ENCODE results near the gene ROBO1.
"Not testable (repeated sequence)": the region's sequence is repeated elsewhere in the genome, so short reads cannot be mapped to it uniquely, and the experiment has no call there.

ROBO1 gene

DNA sequence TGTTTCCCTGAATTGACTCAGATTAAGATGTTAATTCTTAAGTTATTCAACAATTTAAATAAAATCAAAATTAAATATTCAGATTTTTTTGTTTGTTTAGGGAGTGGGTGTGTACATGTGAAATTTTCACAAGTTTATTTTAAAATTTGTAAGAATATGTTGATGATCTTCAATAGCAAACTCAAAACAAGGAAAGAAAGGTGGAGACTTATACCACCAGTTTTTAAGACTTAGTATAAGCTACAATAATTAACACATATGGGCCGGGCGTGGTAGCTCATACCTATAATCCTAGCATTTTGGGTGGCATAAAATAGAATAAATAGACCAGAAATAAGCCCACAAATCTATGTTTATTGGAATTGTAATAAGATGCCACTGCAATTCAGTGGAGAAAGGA is 1084.5 kb downstream of the ROBO1 start:
- DNase-seq (ENCODE audit: low read depth), result no peak

DNA sequence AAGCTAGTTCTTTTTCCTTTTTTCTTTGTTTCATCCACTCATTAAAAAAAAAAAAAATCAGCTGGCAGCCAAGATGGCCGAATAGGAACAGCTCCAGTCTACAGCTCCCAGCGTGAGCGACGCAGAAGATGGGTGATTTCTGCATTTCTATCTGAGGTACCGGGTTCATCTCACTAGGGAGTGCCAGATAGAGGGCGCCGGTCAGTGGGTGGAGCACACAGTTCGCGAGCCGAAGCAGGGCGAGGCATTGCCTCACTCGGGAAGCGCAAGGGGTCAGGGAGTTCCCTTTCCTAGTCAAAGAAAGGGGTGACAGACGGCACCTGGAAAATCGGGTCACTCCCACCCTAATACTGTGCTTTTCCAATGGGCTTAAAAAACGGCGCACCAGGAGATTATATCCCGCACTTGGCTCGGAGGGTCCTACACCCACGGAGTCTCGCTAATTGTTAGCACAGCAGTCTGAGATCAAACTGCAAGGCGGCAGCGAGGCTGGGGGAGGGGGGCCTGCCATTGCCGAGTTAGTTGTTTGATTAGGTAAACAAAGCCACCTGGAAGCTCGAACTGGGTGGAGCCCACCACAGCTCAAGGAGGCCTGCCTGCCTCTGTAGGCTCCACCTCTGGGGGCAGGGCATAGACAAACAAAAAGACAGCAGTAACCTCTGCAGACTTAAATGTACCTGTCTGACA is 1092.5 kb downstream of the ROBO1 start:
- not testable (repeated sequence) for DNase-seq (ENCODE audit: low read depth)

DNA sequence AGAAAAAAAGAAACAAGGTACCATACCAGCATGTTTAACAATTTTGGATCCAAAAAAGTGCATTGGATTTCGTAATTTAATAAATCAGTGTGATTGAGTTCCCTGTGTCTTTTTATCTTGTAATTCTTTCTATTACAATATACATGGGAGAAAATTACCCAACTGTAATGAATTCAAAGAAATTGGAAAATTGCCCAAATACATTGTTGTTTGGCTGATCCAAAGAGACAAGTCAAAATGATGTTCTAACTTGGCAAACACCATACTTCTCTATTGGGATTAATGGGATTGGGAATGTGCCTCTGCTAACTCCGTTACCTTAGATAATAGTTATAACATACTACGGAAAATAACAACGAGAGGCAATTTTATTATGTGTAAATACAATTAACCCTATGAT is 1097.1 kb downstream of the ROBO1 start:
- DNase-seq (ENCODE audit: low read depth), result no peak

DNA sequence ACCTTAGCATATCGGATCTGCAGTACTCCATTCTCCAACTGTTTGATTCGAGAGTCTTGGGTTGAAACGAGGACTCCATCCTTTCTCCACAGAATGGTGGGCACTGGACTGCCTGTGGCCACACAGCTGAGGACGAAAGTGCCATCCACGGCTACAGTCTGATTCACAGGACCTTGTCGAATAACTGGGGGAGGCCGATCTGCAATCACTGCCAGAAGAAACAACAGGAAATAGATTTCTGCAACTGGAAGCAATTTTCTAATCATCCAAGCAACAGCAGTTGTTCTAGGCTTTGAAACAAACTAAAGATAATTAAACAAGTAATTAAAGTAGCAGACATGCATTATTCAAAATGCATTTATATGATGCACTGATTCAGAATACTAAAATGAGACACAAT is 1097.7 kb downstream of the ROBO1 start:
- no peak for DNase-seq (ENCODE audit: low read depth)

DNA sequence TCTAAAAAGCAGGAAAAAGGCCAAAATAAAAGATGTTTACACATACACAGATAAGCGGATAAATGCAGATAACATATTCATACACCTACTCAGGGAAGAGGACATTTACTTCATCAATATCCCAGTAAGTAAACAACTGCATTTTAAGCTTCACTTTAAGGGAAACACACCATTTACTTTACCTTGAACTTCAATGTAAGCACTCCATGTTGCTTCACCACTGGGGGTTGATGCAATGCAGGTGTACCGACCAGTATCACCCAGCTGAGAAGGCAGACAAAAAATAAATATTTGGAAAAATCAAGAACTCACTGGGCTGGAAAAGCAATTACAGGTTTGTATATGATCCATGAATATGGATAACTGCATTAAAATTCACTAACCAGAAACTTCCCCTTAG is 1099.5 kb downstream of the ROBO1 start:
- no peak for DNase-seq (ENCODE audit: low read depth)

DNA sequence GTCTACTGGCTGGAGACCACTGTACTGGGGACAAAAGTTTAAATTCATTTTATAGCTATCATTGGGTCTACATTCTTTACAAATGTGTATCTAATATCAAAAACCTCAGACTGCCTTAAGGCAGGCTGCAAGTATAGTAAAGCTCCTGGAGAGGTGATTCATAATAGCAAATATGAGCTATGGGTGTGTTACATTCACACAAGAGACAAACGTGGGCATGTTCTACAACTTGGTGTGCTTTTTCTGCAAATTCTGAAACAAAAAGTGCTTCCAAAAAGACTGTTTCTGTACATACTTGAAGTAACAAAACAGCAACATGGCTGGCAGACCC is 1101.4 kb downstream of the ROBO1 start:
- DNase-seq (ENCODE audit: low read depth), result no peak

DNA sequence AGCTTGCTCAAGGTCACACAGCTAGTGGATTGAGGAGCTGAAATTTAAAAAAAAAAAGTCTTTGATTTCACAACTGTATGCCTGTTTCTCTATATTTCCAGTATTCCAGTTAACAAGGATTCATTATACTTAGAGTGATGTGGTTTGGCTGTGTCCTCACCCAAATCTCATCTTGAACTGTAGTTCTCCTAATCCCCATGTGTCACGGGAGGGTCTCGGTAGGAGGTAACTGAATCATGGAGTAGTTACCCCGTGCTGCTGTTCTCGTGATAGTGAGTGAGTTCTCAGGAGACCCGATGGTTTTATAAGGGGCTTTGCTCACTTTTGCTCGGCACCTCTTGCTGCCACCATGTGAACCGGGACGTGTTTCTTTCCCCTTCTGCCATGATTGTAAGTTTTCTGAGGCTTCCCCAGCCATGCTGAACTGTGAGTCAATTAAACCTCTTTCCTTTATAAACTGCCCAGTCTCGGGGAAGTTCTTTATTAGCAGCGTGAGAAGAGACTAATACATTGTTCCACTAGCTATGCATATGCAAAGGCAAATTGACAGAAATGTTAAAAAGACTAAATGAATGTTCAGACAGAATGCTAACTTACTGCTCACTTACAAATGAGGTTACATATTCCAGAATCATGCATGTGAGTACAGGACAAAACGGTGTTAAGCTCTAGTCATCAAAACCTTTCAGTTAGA is 1101.9 kb downstream of the ROBO1 start:
- DNase-seq (ENCODE audit: low read depth), result no peak

DNA sequence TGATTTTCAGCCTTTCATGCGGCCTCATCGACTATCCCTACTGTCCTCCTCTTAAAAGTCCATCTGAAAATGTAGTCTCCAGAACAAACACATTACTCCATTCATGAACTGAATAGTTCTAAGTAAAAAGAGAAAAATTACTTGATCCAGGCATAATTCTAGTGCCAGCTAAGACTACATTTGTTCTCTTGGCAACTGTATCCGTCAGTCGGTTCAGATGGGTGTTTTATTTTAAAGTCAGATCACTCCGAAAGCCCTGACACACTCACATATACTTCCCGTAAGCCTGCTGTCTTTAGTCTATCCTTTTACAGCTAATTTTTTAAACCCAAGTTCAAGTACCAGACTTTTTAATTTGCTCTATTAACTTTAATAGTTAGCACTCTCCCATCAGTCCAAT is 1102.7 kb downstream of the ROBO1 start:
- DNase-seq (ENCODE audit: low read depth), result no peak

DNA sequence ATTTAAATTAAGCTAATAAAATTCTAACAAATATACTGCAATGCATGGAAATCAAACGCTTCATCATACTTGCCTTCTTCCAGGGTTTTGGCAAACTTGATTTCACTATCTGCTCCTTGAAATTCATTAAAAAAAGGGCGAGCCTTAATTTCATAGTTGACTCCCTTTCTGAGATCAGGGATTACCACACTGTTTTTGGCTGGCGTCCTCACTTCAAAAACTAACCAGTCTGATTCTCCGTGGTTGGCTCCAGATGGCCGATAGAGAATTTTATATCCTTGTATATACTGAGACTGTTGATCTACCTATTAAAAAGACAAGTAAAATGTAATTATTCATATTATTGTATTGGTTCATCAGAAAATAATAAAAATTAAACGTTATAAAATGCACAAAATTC is 1106.8 kb downstream of the ROBO1 start:
- no peak for DNase-seq (ENCODE audit: low read depth)

DNA sequence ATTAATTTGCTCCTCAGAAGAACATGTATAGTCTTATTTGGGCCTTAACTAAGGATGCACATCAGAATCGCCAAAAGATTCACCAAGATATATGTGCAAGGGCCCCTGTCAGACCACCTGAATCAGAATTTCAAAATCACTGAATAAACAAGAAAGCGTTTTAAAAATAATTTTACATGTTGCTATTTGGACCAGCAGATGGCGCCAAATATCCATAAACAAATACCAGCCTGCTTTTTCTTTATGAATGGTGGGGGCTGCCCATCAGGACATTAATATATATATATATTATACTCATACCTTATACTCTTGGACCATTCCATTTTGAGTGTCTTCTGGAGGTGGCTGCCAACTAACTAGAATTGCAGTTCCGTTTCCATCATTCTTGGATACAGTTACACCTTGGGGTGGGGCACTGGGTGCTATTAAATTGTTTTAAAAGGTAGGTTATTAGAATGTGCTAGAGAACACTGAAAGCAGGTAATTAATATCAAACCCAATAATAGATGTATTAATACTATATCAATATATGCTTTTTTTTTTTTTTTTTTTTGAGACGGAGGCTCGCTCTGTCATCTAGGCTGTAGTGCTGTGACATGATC is 1108.3 kb downstream of the ROBO1 start:
- no peak for DNase-seq (ENCODE audit: low read depth)

DNA sequence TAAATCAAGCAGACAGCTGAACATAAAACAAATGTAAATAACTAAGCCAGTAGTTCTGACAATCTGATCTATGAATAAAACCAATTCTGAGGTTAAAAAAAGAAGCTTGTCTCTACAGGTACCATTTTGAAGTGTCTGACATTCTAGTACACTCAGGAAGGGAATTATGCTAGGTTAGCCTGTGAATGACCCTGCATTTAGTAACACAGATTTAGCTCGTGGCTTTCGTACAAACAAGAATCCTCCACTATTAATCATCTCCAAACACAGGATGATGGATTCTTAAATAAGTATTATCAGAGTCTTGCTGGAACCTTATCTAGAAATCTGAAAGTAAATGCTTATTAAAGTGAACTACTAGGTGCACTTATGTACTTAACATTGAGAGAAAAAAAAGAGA is 1120.1 kb downstream of the ROBO1 start:
- no peak for DNase-seq (ENCODE audit: low read depth)

DNA sequence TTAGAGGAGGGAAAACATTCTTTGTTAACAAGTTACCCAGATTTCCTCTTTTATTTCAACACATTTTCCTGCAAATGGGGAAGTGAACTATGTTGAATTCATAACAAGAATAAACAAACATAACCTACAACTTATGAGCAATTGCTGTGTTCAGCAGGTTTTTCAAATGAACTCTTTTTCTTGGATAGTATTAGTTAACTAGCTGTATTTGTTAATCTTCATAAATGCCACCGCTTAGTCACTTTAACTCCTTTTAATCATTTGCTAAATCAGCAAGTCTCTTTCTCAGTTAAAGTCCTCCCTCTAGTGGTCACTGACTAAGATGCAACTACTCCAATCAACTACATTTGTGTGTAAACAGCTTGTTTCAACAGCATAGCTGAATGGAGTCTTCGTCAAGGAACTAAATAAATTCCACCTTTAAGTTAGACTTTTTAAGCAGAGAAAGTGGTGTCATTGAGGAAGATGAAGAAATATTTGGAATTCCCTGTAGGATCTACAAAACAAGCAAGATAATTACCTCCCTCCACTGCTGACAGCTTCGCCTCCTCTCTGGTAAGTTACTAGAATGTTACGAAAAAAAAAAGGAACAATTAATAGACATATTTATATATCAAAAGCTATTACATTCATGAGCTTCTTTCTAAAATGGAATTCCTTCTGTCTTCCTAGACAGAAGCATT is 1122.0 kb downstream of the ROBO1 start:
- DNase-seq (ENCODE audit: low read depth), result no peak

DNA sequence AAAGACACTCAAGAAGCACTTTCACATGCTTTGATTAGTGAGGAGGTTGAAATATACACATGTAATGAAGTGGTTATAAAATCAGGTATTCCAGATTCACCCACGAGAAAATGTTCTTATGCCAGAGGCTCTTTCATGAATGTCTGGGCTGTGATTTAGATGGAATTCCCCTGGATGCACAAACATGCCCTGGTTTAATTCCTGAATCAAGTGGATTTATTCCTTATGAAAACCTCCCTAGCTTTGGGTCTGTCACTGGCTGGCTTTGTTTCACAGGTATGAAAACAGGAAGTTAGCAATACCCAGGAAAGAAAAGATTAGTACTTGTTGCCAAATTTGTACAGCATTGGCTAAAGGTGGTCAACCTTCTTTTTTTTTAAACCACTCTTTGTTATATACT is 1123.0 kb downstream of the ROBO1 start:
- no peak for DNase-seq (ENCODE audit: low read depth)

DNA sequence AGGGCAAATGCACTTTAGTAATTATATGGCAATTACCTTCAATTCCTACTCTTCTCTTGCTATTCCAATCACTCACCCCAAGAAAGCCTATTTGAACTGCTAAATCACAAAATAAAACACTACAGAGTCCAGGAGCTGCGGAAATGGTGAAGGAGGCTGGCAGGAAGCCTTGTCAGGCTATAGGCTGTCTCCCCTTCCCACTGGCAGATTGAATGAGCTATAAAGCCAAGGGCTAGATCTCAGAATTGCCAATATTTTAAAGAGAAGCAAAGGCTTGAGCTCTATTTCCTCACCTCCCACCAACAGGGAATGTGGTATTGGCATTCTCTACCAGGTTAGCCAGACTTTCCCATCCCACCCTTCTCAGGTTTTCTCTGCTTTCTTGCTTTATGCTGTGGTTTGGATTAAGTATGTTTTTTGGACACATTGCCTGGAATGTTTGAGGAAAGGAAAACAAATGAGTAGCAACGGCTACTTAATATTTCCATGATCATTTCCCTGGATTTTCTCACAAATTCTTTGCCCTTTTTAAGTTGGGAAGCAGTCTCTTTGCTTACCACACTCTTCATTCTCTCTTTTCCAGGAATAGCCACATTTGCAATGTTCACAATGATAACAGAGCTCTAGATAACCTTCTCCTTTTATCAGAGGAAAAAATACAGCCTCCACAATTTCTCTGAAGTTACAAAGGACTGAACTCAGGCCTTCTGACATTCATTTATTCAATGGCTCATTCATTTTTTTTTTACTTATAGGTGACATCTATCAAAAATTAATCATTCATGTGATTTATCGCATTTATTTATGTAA is 1125.4 kb downstream of the ROBO1 start:
- DNase-seq (ENCODE audit: low read depth), result no peak

DNA sequence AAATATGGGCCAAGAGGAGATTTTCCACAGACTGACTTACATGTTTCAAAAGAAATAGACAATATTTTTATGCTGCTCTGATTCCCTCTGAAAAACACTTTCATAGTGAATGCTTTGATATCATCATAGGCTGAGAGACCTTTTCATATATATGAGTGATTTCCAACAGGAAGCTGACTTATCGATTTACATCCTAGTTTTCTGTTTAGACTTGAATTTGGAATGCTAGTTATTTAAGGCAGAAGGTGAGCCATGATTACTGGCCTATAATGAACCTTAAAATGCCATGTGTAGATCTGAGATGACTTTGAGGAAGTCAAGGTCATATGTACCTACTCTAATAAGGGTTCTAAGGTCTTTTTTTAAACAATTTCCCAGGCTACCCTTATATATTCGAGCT is 1126.1 kb downstream of the ROBO1 start:
- DNase-seq (ENCODE audit: low read depth), result no peak

DNA sequence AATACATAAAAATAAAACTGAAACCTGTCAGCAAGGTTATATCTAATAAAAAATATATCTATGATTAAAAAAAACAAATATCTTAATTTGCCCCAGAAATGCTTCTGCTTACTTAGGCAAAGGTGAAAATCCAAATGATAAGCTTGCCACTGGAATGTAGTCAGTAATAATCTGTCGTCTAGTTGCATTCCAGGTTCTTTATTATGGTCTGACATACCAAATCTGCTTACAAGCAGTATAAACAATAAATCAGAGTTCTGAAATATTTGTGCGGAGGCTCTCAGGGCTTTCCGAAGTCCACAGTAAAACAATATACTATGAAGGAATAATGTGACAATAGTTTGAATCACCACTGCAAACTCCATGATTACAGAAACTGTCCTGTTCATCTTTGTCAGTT is 1133.5 kb downstream of the ROBO1 start:
- DNase-seq (ENCODE audit: low read depth), result no peak

DNA sequence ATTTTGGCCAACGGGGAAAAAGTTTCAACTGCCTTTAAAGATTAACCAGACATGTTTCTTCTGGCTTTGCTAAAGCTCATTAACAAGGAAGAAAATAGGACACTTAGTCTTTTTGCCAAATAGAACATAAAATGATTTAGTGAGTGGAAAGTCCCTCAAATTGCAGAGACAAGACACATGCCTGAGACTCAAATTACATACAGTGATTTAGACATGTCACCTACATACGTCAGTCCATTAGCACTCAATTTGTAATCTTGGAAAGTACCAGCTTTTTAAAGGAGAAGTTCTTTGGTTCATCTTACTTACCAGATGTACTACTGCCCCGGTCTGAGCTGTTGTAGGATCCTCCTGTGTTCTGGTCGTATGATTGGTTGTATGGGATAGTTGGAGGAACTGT is 1134.2 kb downstream of the ROBO1 start:
- DNase-seq (ENCODE audit: low read depth), result no peak

DNA sequence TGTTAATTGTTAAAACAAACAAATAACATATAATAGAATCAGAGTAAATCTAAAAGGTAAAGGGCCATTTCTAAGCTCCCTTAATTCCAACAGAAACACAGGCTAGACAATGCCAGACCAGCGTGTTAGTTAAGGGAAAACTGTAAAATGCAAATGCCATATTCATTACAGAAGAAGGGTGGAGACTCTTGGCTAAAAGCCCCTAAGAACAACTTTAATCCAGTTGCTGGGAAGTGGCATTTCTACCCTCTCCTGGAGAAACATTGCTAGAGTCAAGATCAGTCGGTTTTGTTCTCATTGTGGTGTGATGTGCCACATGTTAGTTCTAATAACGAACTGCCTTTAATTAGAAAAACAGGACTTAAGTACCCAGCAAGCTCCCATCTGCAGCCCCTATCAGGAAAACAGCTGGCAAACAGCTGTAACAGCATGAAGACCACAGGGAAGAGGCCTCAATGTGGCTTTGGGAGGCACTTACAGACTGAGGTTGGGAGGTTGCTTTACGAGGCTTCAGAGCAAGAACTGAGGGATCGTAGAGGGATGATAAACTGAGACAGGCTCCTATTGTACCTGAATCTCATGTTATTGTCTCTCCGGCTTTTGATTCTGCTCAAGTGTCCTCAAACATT is 1134.8 kb downstream of the ROBO1 start:
- DNase-seq (ENCODE audit: low read depth), result no peak

DNA sequence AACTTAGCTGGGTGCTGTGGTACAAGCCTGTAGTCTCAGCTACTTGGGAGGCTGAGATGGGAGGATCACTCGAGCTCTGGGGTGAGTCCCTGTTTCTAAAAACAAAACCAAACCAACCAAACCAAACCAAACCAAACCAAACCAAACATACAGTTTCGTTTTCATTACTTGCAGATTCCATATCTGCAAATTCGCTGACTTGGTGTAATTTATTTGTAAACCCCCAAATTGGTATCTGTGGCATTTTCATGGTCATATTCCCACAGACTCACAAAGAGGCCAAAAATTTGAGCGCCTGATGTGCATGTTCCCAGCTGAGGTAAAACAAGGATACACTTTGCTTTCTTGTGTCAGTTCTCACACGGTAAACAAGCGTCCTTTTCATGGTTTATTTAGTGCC is 1138.3 kb downstream of the ROBO1 start:
- DNase-seq (ENCODE audit: low read depth), result no peak

DNA sequence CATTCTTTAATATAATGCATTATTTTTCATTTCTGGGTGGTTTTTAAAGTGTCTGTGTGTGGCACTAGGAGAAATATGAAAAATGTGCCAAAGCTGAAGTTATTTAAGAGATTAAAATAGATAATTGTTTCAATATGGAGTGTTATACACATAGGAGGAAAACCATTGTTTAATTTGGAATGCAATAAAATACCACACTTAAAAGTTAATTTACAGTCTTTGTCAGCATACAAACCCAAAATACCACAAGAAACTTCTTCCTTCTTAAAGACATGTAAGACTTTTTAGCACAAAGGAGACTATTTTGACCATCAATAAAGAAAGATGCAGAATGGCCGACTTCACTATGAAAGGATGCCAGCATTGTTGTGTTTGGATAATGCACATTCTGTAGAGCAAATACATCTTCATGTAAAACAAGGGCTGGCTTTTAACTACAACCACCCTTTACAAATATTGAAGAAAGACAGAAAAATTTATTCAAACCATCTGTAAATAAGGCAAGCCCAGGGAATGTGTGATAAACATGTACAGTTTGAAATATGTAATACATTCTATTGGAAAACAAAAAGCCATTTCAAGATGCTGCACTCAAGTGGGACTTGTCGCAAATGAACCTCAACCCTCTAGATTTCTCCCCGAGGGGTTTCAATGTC is 1146.6 kb downstream of the ROBO1 start:
- no peak for DNase-seq (ENCODE audit: low read depth)

DNA sequence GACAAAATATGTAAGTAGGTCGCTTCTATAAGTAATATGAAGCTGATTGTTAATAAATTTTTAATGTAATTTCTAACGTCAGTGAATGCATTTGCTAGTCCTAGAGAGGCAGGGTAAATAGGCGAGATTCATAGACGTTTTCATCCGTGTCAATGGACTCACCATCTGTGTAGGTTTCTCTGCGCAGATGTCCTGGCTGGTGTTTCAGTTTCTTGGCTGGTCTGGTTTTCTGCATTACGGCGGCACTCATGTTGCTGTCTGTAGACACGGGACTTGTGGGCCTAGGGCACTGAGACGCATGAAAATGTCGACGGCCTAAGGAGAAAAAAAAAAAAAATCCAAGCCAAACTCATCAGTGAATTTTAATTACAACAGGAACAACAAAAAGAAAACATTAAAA is 1153.3 kb downstream of the ROBO1 start:
- no peak for DNase-seq (ENCODE audit: low read depth)
